B cell (primary cell): ENCODE data around the gene ALKBH3.

ENCODE experiments used
- EZH2 ChIP-seq: IDR thresholded peaks from 2 replicates; pipeline ENCODE4 v1.6.1; 2012; ENCODE audit warnings: borderline replicate concordance, low read depth, mild to moderate bottlenecking, moderate library complexity, low read length; ENCODE audit not compliant: insufficient read depth, poor library complexity, severe bottlenecking
- TF ChIP-seq, protein P1 (sequence below): fragments of 200-600 bp; IDR thresholded peaks from one replicate; pipeline ENCODE4 v1.8.0; 2022; ENCODE audit warnings: antibody characterized with exemption, mild to moderate bottlenecking

DNA sequence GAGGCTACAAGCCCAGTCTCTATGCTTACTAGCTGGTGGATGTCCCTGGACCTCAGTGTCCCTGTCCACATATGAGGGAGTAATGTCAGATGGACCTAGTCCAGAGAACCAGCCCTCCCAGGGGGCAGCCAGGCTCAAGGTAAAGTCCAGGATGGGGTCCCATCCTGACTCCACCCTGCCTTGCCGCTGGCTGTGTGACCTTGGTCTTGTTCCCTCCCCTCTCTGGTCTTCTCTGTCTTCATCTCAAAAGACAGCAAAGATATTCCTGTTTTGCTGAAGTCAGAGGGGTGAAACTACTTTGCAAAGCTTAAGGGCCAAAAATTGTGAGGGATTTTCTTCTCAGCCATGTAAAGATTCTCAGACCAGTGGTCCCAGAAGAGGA is 52.6 kb downstream of the ALKBH3 start:
- TF ChIP-seq, protein P1, sequence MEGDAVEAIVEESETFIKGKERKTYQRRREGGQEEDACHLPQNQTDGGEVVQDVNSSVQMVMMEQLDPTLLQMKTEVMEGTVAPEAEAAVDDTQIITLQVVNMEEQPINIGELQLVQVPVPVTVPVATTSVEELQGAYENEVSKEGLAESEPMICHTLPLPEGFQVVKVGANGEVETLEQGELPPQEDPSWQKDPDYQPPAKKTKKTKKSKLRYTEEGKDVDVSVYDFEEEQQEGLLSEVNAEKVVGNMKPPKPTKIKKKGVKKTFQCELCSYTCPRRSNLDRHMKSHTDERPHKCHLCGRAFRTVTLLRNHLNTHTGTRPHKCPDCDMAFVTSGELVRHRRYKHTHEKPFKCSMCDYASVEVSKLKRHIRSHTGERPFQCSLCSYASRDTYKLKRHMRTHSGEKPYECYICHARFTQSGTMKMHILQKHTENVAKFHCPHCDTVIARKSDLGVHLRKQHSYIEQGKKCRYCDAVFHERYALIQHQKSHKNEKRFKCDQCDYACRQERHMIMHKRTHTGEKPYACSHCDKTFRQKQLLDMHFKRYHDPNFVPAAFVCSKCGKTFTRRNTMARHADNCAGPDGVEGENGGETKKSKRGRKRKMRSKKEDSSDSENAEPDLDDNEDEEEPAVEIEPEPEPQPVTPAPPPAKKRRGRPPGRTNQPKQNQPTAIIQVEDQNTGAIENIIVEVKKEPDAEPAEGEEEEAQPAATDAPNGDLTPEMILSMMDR: no peak
- no peak for TF ChIP-seq EZH2
